Stimulated activated CD4-positive, alpha-beta T cell treated with anti-CD3 and anti-CD28 coated beads, Interleukin-1b, Interleukin-23, amount 100 ng/mL, for 48 hours (primary cell): ENCODE data around the gene TCF20.
A peak's percentile ranks its signal among the peaks of the same experiment; 100 is the strongest.

Experiments used
- DNase-seq: peaks from one replicate; pipeline ENCODE4 v3.0.0-alpha.2; 2020

The TCF20 gene

DNA sequence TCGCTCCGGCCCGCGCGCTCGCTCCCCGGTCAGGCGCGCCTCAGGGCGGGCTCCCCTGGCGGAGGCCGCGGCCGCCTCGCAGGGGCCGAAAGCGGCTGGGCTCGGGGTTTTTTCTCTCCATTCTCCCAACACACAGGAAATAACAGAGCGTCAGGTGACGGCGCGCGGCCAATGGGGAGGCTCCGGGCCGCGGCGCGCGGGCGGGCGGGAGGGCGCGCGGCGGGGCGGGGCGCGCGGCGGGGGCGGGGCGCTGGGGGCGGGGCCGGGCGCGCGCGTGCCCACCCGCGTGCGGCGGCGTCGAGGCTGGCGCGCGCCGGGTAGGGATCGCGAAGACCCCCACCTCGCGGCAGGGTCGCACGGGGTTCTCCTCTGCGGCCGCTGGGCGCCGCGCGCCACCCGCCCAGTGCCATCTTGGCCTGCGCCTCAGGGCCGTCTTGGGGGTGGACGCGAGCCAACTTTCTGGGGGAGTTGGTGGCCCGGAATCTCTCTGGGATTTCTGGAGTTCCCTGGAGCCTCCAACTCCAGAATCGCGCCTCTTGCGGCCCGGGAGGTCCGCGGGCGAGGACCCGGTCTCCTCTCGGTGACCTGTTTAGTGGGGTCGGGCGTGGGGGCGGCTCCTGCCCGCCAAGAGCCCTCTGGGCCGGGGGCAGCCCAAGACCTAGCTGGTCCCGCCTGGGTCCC is at the start of gene TCF20:
Gene TCF20 (minus strand): TSS at position 144 of the 681 bp plus-strand sequence. CDS start 55,348 bp downstream, outside the sequence.
- peak; percentile 70 for DNase-seq

DNA sequence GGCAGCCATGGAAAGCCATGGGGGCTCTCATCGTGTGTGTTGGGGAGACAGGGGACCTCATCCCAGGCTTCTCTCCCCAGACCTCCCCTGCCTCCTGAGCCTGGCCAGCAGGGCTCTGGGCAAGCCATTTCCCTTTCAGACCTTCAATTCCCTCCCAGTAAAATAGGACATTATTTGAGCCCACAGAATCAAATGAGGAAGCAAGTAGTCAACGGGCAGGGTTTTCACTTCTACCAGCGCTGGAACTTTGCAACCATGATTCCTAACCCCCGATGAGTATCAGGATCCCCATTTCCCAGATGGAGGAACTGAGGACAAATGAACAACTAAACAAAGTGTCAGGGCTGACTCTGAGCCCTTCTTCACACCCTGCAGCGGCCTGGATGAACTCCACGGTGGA is 48.9 kb upstream of the TCF20 start:
- no peak for DNase-seq

DNA sequence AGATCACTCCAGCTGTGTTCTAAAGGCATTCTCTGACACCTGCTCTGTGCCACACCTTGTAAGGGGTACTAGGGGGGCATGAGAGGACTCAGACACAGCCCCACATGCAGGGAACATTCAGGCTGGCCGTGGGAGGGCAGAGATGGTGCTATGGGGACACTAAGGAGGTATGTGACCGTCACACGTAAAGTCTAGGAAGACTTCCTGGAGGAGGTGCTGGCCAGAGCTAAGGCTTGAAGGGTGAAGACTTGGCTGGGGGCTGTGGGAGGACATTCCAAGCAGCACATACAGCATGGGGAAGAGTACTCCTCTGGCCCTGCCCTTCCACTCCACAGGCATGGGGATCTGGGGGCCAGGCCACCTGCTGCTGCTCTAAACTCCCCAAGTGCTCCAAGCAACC is 48.5 kb upstream of the TCF20 start:
- no peak for DNase-seq

DNA sequence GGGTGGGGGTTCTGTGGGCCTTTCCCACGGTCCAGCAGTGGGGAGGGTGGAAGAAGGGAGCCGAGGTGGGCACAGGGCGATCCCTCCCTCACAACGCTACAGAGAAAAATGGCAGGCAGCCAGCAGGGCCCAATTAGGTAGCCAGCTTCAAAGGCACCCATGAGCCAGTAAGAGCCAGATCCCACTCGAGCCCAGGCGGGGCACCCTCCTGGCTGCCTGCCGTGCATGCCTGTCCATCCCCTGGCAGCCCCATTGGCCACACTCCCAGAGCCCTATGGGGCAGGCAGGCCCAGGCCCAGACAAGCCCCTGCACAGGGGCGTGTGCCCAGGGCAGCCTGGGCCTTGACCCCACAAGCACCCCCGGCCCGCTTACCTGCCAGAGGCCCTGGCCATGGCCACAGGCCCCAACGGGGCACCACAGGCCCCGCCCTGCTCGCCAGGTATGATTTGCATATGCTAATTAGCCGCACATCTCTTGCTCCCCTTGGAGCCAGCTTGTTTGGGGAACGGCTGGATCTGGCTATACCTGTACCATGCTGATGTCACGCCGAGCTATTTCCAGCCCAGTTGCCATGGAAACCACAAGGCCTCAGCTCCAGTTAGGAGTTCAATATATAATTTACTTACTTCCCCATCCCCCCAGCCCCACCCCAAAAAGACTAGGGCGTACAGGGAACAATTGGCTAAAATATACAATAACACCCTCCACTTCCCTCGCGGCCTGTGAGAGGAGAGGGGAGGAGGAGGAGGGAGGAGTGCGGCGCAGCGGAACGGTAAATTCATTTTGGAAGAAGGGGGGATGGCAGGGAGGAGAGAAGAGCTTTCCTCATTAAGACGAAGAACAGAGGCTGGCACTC is 47.5 kb upstream of the TCF20 start:
- no peak for DNase-seq

DNA sequence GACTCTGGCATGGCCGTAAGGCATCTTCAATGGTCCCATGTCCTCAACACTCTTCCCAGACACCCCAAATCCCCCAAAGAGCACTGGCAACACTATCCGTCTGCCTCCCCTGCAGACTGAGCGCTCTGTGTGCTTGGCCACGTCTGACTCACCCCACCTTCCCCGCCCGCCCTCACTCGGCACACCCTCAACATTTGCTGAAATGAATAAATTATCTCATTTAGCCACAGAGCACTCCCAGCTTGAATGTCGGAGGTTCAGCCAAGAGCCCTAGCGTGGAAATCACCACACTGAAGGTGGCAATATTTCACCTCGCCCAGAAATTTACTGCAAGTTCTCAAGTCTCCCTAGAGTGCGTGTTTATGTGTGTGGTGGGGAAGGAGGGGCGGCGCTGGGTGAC is 46.6 kb upstream of the TCF20 start:
- peak; percentile 42 for DNase-seq

DNA sequence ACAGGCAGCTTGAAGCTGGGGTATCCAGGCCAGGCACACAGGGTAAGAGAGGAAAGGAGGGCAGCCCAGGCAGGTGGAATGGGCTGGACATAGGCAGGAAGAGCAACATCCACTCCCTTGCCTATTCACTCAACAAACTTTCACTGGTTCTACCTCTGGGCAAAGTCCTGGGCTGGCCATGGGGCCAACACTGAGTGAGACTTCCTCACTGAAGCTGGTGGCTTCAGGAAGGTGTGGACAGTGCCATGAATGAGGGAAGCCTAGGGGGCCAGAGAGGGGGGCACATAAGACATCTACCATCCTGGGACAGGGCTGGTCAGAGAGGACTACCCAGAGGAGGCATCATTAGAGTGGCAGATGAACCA is 44.9 kb upstream of the TCF20 start:
- no peak for DNase-seq

DNA sequence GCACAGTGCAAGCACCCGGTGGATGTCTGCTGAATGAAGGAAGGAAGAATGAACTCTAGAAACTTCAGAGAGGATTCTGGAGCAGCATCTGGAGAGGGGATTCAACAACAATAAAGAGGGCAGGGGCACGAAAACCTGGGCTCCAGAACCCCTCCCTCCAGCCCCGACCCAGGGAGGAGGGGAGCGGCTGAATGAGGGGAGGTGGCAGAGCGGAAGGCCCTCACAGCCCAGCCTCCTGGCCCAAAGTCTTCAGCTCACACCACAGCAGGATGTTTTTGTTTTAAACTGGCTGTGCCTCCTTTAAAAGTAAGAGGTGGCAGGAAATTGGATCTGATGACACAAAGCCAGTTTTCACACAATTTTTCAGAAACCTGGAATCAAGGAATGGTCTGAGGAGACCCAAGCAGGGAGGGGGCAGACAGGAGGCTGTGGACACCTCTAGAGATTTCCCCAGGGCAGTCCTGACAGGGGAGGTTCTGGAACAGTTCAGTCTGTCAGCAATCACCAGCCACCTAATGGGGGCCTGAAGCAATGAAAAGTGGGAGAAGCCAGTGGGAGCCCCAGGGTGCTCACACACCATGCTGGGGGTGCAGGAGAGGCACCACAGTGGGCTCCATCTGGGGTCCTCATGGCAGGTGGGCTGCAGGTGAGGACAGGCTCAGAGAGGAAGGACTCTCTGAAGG is 44.4 kb upstream of the TCF20 start:
- DNase-seq = no peak

DNA sequence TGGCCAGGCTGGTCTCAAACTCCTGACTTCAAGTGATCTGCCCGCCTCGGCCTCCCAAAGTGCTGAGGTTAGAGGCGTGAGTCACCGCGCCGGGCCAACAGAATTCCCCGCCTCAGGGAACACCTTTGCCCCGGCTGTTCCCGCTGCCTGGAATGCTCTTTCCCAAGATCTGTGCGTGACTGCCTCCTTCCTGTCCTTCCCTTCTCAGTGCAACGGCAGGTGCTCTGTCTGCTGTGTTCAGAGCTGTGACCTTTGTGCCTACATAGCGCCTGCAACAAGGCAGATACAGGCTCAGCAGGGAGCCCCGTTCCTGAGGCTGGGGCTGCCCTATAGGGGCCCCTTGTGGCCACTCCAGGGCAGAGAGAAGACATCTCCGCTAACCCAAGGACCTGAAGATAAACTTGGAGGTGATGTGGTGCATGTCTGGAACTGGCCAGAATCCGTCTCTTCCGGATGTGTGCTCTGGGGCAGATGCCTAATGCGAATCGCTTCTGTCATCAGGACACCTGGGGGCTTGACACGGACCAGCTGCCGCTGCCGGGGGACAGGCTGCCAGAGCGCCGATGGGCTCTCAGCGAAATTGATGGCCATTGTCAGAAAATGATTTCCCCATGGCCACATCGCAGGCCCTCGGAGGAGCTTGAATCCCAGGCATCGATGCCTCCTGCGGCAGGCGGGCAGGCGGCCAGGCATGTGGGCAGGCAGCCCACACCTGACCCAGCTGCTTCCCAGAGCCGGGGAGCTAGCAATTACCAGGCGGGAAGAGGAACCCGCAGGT is 43.5 kb upstream of the TCF20 start:
- peak; percentile 33 for DNase-seq

DNA sequence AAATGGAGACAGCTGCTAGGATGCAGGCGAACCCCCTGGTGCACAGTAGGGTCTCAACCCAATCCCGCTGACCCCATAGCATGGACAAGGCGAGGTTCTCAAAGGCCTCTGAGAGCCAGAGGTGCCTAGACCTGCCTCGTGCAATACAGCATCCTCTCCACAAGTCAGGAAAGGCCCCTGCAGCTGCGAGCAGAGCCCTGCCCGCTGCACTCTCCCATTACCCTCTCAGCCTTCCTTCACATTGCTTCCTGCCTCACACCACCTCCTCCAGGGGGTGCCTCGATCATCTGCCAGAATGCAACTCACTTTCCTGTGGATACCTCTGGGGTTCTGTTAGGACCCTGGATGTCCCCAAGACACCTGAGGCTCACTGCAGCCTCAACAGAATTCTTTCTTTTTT is 42.8 kb upstream of the TCF20 start:
- no peak for DNase-seq

DNA sequence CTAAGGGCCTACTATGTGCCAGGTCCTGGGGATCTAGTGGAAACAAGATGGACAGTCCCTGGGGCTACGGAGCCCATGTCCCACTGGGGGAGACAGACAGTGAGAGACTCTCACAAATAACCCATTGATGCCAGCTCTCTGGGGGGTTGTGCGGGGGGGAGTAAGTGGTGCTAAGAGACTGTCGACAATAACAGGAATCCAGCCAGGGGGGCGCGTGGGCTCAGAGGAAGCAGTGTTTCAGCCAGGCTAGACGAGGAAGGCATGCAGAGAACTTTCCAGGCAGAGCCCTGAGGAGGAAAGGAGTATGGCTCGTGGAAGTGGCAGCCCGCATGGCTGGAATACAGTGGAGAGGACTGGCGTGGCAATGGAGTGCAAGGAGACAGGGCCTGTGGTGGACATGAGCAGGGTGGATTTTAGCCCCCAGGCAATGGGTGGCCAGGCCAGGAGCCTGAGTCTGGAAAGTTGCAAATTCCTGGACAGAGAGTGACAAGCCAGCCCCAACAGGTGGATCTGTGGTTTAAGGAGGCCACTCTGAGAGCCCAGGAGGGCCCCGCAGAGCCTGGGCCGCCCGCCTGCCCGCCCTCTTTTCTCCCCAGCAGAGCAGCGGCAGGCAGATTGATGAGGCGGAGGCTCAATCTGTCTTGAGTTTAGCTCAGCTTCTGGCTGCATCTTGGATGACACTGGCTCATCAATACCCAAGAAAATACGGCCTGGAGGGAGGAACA is 40.0 kb upstream of the TCF20 start:
- DNase-seq = no peak

DNA sequence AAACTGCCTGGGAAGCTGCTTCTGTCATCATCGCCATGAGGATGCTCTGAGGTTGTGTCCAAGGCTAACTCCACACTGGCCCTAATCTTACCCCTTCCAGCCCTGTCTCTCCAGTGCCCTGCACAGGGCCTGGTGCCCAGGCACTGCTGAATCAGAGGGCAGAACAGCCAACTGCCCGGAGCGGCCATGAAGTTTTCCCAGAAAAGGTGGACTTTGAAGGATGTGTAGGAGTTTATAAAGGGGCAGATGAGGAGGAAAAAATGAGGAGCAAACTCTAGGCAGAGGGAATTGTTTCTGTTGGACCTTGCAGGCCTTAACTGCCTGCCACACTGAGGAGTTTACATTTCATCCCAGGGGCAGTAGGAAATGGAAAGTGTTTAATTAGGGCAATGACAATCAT is 39.4 kb upstream of the TCF20 start:
- DNase-seq = no peak

DNA sequence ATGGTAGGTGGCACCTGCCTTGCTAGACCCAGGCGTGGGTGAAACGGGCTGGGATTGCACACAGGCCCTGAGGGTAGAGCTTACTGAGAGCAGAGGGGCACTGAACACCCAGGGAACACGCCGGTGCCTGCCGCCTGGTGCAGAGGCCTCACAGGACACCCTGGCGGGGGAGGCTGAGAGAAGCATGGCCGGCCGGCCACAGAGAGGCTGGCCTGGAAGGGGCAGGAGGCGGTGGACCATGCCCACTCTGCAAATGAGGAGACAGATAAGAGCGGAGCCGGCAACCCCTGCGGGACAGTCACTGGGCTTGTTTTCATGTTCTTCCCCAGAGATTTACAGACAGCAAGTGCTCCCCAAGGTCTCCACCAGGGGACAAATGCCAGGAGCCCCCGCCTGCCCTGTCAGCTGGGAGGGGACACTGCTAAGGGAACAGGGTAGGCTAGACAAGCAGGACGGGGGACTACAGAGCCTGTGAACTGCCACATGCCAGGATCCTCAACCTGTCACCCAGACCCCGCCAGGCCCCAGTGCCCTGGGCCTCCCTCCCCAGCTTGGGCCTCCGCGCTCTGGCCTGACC is 38.5 kb upstream of the TCF20 start:
- no peak for DNase-seq

DNA sequence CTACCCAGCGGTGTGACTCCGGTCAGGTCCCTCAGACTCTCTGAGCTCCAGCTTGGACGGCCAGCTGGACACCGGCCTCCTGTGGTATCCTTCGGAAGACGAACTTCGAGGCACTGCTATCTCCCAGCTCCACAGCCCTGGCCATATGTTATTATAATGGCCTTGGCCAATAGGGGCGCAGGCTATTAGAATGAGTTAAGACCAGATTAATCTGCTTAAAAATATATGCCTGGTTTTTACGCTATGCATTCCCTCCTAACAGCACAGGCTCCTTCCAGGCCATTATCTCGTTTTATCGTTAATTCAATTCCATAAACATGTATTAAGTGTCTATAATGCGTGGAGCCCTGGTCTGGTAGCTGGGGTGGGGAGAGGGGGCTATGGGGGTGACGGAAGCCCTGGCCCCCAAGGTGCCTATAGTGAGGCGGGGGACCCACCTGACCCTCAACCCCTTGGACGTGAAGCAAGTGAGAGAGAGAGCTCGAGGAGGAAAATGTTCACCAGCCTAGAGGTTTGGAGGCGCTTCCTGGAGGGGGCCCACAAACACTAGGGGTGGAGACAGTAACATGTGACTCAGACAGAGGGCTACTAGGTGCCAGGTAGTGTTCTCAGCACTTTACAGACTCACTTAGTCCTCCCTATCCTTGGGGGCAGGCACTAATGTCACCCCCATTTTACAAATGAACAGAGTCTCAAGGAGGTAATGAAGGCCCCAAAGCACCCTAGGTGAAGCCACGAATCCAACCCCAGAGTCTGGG is 37.5 kb upstream of the TCF20 start:
- no peak for DNase-seq

DNA sequence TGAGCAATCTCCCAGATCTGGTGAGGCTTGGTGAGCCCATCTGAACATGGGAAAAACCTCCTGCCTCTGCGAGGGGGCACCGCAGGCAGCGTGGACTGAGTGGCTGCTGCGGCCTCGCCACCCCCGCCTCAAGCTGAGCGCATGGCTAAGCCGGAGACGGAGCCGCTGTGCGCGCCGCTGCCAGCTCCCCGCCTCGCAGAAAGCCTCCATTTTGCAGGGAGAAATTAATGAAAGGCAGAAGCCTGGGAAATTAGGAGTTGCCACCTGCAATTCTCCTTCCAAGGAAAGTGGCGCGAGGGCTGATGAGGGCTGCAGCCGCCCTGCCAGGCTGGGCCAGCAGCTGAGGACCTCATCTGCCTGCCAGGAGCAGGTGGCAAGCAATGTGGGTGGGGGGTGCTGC is 35.6 kb upstream of the TCF20 start:
- no peak for DNase-seq

DNA sequence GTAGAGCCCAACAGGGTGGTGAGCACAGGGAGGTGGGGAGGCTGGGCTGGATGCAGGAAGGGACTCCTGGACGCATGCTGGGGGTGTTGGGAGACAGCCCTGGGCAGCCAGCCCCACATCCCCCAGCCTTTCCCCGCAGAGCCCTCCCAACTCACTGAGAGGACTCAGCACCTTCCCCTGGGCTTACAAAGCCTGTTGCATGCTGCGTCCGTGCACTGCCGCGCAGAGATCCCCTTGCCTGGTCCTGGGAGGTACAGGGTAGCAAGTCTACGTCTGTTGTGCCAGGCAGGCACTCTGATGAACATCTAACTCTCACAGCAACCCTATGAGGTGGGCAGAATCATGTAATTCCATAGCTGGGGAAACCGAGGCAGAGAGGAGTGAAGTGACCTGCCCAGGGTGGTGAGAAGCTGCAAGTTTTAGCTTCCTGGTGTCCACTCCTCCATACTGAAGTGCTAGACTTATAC is 33.9 kb upstream of the TCF20 start:
- no peak for DNase-seq

DNA sequence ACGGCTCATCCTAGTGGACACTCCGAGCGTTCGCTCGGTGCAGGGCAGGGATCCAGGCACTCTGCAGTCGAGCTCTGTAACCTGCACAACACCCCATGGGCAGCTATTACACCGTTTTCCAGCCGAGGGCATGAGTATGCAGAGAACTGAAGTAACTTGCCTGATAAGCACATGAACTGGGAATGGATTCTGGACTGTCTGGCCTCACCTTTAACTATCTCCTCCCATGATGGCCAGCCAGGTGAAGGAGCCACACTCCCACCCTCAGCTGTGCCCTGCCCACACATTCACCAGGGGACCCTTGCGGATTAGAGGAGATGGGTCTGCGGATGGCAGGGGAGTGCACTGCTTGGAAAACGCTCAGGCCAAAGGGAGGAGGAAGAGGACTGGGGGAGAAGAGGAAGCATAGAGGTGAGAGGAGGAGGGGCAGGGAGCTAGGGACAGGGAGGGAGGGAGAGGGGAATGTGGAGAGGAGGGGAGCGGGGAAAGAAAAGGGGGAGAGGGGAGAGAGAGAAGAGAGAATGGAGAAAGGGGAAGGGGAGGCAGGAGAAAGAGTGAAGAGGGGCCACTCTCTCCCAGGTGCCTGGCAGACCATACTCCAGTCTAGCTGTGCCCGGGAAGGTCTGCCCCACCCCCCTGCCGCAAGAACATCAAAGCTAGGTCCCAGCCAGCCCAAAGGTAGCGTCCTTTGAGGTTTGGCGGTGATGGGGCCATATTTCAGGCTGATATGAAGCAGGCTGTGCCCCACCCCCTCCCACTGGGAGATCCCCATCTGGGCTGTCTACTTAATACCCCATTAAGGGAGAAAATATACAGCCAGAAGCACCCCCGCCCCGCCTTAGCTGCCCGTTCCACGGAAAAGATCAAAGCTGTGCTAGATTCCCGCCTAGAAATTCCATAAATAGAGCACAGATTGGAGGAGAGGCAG is 33.2 kb upstream of the TCF20 start:
- DNase-seq = no peak

DNA sequence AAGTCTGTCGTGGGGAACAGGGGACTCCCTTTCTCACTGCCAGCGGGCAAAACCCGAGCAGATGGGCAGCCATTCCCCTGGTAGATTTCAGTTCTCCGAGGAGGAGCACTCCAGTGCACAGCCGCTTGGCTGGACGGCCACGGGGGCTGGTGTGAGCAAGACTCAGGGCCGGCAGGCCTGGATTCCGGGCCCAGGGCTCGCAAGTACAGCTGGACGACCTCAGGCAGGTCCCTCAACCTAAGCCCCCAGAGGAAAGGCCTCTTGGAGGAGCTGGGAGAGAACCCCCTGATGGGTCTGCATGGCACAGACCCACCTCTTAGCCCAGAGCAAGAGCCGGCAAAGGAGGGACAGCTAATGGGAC is 31.3 kb upstream of the TCF20 start:
- no peak for DNase-seq

DNA sequence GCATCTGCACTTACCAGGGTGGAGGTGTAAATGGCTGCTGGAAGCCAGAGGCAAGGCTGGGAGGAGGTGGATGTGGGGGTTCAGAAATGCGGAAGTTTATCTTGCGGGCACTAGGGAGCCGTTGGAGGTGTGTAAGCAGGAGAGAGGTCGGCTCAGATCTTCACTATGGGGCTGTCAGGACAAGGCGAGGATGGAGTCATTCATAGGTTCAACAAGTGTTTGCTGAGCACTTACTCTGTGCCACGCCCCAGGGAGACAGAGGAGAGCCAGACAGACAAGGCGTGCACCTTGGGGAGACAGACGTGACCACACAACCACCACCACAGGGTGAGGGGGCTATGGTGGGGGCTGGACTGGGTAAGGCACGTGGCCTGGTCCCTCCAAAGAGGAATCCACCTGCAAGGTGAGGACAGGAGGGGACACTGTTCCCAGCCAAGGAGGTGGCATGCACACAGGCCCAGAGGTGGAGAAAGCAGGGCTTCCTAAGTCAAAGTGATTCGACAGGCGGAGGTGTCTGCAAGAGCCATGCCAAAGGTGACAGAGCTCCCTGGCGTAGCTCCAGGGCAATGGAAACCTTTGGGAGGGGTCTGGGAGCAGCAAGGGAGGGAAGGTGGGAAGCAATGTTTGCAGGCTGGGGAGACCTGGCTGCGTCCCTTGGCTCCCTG is 30.8 kb upstream of the TCF20 start:
- DNase-seq = no peak

DNA sequence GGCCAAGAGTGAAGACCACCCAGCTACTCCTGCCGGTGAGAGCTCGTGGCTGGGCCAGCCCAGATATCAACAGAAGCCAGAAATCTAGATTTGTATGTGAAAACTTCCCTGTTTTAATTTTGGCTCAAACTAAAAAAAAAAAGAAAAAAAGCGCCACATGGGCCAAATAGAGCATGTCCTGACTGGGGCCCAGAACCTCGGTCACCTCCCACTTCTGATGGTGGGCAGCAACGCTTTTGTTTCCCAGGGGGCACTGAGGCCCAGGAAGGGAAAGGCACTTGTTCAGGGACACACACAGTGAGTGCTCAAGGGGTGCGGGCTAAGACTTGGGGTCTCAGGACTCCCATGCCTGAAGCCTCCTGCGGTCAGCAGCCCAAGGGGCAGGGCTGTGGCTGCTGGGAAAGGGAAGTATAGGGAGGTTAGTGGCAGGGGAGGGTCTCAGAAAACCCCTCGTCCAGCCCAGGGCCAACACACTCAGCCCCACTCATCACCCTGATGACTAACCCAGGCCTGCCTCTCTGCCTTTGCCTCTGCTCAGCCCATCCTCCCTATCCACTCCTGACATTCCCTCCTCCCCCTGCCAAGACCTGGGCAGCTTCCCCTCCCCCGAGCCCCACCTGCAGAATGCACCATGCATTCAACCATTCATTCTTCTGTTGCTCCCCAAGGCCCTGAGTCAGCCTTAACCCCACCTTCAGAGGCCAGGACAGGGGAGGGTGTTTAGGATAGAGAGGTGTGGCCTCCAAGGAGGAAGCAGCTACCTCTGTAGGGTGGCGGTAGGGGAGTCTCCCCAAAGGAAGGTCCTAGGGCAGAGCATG is 30.0 kb upstream of the TCF20 start:
- peak; percentile 57 for DNase-seq
